ENCODE data around the gene RGL3. TPM values are rescaled to one million over a fixed set of nuclear protein-coding genes. Genes with fewer than 3 reads are reported as not detected.
"Not testable (repeated sequence)": the region's sequence is repeated elsewhere in the genome, so short reads cannot be mapped to it uniquely, and the experiment has no call there.

RGL3 gene
- total RNA-seq, 2 experiments from 2014 or later, result not detected

DNA sequence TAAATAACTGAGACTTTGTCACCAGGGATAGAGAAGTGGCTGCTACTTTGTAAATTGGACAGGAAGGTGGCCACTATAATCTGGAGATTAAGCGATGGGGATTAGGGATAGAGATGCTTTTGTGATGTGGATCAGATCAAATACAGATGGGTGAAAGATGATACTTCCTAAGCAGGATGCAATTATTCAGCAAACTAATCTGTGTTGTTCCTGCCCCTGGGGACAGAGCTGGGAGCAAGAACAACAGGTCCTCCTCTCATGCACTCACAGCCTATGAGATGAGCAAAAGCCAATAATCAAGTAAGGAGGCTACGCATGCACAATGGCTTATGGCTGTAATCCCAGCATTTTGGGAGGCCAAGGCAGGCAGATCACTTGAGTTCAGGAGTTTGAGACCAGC is 4.6 kb downstream of the RGL3 start:
- TF ChIP-seq, protein P1, sequence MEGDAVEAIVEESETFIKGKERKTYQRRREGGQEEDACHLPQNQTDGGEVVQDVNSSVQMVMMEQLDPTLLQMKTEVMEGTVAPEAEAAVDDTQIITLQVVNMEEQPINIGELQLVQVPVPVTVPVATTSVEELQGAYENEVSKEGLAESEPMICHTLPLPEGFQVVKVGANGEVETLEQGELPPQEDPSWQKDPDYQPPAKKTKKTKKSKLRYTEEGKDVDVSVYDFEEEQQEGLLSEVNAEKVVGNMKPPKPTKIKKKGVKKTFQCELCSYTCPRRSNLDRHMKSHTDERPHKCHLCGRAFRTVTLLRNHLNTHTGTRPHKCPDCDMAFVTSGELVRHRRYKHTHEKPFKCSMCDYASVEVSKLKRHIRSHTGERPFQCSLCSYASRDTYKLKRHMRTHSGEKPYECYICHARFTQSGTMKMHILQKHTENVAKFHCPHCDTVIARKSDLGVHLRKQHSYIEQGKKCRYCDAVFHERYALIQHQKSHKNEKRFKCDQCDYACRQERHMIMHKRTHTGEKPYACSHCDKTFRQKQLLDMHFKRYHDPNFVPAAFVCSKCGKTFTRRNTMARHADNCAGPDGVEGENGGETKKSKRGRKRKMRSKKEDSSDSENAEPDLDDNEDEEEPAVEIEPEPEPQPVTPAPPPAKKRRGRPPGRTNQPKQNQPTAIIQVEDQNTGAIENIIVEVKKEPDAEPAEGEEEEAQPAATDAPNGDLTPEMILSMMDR (IDR thresholded peaks at IDR 0.05), result no peak
- ChIA-PET CTCF (no interaction called here), POLR2A (no interaction called here)
- Mint-ChIP-seq H3K4me3 (no peak overlapping the region), H3K9me3 (no peaks in the 10 kb centered on the region), H3K27me3 (peaks cover 46% of the 10 kb centered on the region), H3K4me1 (ENCODE audit: low read depth) (peaks cover 9% of the 10 kb centered on the region), H3K36me3 (ENCODE audit: low read depth) (no peaks in the 10 kb centered on the region), H3K27ac (no peak overlapping the region)
- H3K4me1 ChIP-seq (ENCODE audit: insufficient read depth, low read length), result peaks cover 10% of the 10 kb centered on the region
- peaks cover 8 to 13% of the 10 kb centered on the region in 2 experiments for H3K27me3 ChIP-seq (ENCODE audit: control insufficient read depth in 1 of 2, insufficient read depth in 2 of 2, low read length in 2 of 2)
- H3K9me3 ChIP-seq (ENCODE audit: control insufficient read depth in 1 of 2, insufficient read depth in 1 of 2, low read length in 2 of 2), result no peaks in the 10 kb centered on the region
- H3K27ac ChIP-seq (ENCODE audit: low read depth in 1 of 2, low read length in 2 of 2), result no peak overlapping the region
- DNase-seq, result no peak
- intact Hi-C loops (cut with DNase I, micrococcal nuclease), result no loop called here
- H3K4me3 ChIP-seq (ENCODE audit: low read length), result no peak overlapping the region
- no peak for ATAC-seq (ENCODE audit: poor library complexity)
- no peaks in the 10 kb centered on the region for H3K36me3 ChIP-seq (ENCODE audit: insufficient read depth, low read length)

DNA sequence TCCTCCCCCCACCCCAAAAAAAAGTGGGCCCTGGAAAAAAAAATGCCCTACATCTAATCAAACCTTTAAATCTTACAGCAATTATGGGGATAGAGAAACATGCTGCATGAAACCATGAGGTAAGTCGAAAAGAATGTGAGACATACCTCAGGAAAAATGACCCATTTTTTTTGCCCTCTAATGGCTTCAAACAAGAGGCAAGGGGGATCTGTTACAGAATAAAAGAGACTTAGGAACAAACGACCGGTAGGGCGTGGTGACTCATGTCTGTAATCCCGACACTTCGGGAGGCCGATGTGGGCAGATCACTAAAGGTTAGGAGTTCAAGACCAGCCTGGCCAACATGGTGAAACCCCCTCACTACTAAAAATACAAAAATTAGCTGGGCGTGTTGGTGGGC is 8.4 kb downstream of the RGL3 start:
- POLR2A ChIA-PET, result interaction anchor here (0.6 kb wide), 1 partner anchor 284 kb away, joined by 3 read pairs; no protein-coding TSS in a partner anchor
- CTCF ChIA-PET, result interaction anchor here (0.9 kb wide), 1 partner anchor 30 kb away, joined by 5 read pairs; no protein-coding TSS in a partner anchor
- Histone ChIP-seq H3K27me3 (ENCODE audit: control insufficient read depth in 1 of 2, insufficient read depth in 2 of 2, low read length in 2 of 2) (peaks cover 8 to 9% of the 10 kb centered on the region in 2 experiments), H3K36me3 (ENCODE audit: insufficient read depth, low read length) (no peaks in the 10 kb centered on the region), H3K9me3 (ENCODE audit: control insufficient read depth in 1 of 2, insufficient read depth in 1 of 2, low read length in 2 of 2) (peaks cover 0 to 4% of the 10 kb centered on the region in 2 experiments), H3K4me1 (ENCODE audit: insufficient read depth, low read length) (peaks cover 6% of the 10 kb centered on the region), H3K27ac (ENCODE audit: low read depth in 1 of 2, low read length in 2 of 2) (no peak overlapping the region), H3K4me3 (ENCODE audit: low read length) (no peak overlapping the region)
- intact Hi-C loops (cut with DNase I, micrococcal nuclease), result no loop called here
- H3K4me1 Mint-ChIP-seq (ENCODE audit: low read depth), result no peaks in the 10 kb centered on the region
- H3K9me3 Mint-ChIP-seq, result no peaks in the 10 kb centered on the region
- H3K4me3 Mint-ChIP-seq, result no peak overlapping the region
- no peaks in the 10 kb centered on the region for H3K36me3 Mint-ChIP-seq (ENCODE audit: low read depth)
- no peak for DNase-seq
- no peak for ATAC-seq (ENCODE audit: poor library complexity)
- peaks cover 31% of the 10 kb centered on the region for H3K27me3 Mint-ChIP-seq
- no peak overlapping the region for H3K27ac Mint-ChIP-seq
- TF ChIP-seq, protein P1 (IDR thresholded peaks at IDR 0.05), result no peak

DNA sequence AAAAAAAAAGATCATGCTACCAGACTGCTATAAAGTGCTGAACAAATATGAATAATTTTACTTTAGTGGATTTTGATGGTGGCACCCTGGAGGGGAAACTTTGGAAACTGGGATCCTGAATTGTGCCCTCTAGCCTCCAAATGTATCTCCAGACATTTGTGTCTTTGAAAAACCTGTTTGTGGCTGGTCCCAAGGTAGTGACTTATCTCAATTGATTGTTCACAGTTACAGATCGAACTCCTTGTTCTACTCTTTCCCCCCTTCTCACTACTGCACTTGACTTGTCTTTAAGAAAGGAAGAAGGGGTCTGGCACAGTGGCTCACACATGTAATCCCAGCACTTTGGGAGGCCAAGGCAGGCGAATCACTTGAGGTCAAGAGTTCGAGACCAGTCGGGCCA is 10.5 kb downstream of the RGL3 start:
- Histone ChIP-seq H3K27me3 (ENCODE audit: control insufficient read depth in 1 of 2, insufficient read depth in 2 of 2, low read length in 2 of 2) (peaks cover 8 to 9% of the 10 kb centered on the region in 2 experiments), H3K36me3 (ENCODE audit: insufficient read depth, low read length) (no peaks in the 10 kb centered on the region), H3K4me3 (ENCODE audit: low read length) (no peak overlapping the region), H3K9me3 (ENCODE audit: control insufficient read depth in 1 of 2, insufficient read depth in 1 of 2, low read length in 2 of 2) (peaks cover 0 to 4% of the 10 kb centered on the region in 2 experiments), H3K4me1 (ENCODE audit: insufficient read depth, low read length) (peaks cover 6% of the 10 kb centered on the region), H3K27ac (ENCODE audit: low read depth in 1 of 2, low read length in 2 of 2) (no peak overlapping the region)
- Mint-ChIP-seq H3K9me3 (no peaks in the 10 kb centered on the region), H3K27me3 (peaks cover 38% of the 10 kb centered on the region), H3K27ac (no peak overlapping the region), H3K4me3 (no peak overlapping the region), H3K4me1 (ENCODE audit: low read depth) (no peaks in the 10 kb centered on the region), H3K36me3 (ENCODE audit: low read depth) (no peaks in the 10 kb centered on the region)
- TF ChIP-seq, protein P1 (IDR thresholded peaks at IDR 0.05), result no peak
- intact Hi-C loops (cut with DNase I, micrococcal nuclease), result no loop called here
- ChIA-PET POLR2A (no interaction called here), CTCF (interaction anchor here (0.7 kb wide), 1 partner anchor 14 kb away, joined by 4 read pairs; no protein-coding TSS in a partner anchor)
- ATAC-seq (ENCODE audit: poor library complexity) (no peak), DNase-seq (no peak)

DNA sequence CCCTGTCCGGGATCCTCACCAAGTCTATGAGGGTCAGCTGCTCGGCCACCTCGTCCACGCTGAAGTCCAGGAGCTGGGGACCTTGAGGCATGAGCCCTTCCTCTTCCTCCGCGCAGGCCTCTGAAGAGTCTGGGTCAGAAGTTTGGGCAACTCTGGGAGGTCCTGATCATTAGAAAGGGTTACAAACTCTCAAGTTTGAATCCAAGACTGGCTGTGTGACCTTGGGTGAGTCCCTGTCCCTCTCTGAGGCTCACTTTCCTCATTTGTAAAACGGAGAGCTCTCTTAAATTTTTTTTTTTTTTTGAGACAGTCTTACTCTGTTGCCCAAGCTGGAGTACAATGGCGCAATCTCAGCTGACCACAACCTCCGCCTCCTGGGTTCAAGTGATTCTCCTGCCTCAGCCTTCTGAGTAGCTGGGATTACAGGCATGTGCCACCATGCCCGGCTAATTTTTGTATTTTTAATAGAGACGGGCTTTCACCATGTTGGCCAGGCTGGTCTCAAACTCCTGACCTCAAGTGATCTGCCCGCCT is 12.3 kb downstream of the RGL3 start:
- not testable (repeated sequence) for DNase-seq

More for the DNA sequence above, 12.3 kb downstream of the RGL3 start:
- H3K36me3 ChIP-seq (ENCODE audit: insufficient read depth, low read length); ATAC-seq (ENCODE audit: poor library complexity); H3K9me3 ChIP-seq (ENCODE audit: control insufficient read depth in 1 of 2, insufficient read depth in 1 of 2, low read length in 2 of 2); H3K4me1 Mint-ChIP-seq (ENCODE audit: low read depth); H3K36me3 Mint-ChIP-seq (ENCODE audit: low read depth); H3K27me3 ChIP-seq (ENCODE audit: control insufficient read depth in 1 of 2, insufficient read depth in 2 of 2, low read length in 2 of 2); H3K4me1 ChIP-seq (ENCODE audit: insufficient read depth, low read length); H3K27ac Mint-ChIP-seq; H3K27ac ChIP-seq (ENCODE audit: low read depth in 1 of 2, low read length in 2 of 2); H3K9me3 Mint-ChIP-seq; H3K4me3 ChIP-seq (ENCODE audit: low read length); H3K4me3 Mint-ChIP-seq: not testable (repeated sequence)
- ChIA-PET POLR2A (interaction anchor here (2.3 kb wide), 1 partner anchor 32 kb away, joined by 12 read pairs; no protein-coding TSS in a partner anchor), CTCF (interaction anchor here (2.9 kb wide), 1 partner anchor 26 kb away, joined by 17 read pairs; no protein-coding TSS in a partner anchor)
- peaks cover 35% of the 10 kb centered on the region for H3K27me3 Mint-ChIP-seq
- intact Hi-C loops (cut with DNase I, micrococcal nuclease), result loop anchor here in 1 of 2 experiments (2.0 kb wide), 1 partner anchor 24 kb away; no protein-coding TSS in a partner anchor
